Amygdala (tissue), 56 donors: ENCODE data around the gene USP47.
A peak's percentile ranks its signal among the peaks of the same experiment; 100 is the strongest.

ENCODE experiments used
- DNase-seq, 56 donors: peaks; one replicate each; lab custom pipeline; 2025; lab: John Stamatoyannopoulos, UW

Gene USP47

GRCh38 chr11:11841723-11842420, at the start of gene USP47:
USP47 (plus strand) TSS chr11:11841972; CDS start chr11:11842186, 214 bp downstream.
- DNase-seq = peak in 54 of 56 donors; percentile 22 to 95 (median 80)

DNA sequence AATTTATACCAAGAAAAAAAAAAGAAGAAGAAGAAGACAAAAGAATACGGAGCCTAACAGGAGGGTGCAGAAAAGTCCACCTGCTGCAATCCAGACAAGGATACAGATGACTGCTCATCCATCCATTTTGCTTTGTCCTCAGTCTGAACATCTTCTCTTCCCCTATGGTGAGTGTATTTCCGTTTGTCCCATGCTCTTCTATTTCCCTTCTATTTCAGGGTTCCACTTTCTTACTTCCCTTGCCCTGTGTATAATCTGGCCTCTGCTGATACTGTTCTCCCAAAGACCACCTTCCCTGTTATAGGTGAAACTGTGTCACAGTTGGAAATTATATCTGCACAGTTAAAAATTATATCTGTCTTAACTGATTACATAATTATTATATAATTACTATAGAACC, 48.7 kb upstream of the USP47 start:
- DNase-seq = no peak

GRCh38 chr11:11798586-11799438, 43.0 kb upstream of the USP47 start:
- peak in 49 of 56 donors; percentile 6 to 92 (median 57) for DNase-seq

DNA sequence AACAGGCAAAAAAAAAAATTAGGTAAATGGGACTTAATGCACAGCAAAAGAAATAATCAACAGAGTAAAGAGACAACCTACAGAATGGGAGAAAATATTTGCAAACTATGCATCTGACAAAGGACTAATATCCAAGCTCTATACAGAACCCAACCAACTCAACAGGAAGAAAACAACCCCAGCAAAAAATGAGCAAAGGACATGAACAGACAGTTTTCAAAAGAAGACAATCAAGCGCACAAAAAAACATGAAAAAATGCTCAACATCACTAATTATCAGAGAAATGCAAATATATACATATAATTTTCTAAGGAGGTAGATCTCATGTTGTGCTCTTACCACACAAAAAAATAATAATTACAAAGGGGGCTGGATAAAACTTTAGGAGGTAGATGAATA, 36.5 kb upstream of the USP47 start:
- DNase-seq = no peak

DNA sequence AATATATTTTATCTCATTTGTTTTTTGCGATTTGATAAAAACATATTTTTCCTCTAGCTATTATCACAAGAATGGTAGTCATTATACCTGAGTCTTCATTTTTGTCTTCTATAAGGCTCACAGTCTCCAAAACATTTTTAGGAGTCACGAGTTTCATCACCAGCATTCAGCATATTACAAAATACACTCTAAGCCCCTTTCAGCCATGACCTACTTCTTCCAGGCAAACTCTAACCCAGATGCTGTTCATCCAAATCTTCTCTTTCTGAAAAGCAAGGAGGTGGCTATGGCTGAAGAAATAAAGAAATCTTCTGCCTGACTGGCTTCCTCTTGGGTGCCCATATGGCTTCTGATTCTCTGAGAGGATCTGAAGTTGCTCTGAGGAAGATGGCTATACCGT, 35.7 kb upstream of the USP47 start:
- peak in 4 of 56 donors; percentile 2 to 37 (median 16) for DNase-seq

GRCh38 chr11:11806586-11806985, 35.2 kb upstream of the USP47 start:
- peak in 7 of 56 donors; percentile 12 to 53 (median 28) for DNase-seq

GRCh38 chr11:11807811-11808782, 33.7 kb upstream of the USP47 start:
- peak in 6 of 56 donors; percentile 3 to 19 (median 14) for DNase-seq

DNA sequence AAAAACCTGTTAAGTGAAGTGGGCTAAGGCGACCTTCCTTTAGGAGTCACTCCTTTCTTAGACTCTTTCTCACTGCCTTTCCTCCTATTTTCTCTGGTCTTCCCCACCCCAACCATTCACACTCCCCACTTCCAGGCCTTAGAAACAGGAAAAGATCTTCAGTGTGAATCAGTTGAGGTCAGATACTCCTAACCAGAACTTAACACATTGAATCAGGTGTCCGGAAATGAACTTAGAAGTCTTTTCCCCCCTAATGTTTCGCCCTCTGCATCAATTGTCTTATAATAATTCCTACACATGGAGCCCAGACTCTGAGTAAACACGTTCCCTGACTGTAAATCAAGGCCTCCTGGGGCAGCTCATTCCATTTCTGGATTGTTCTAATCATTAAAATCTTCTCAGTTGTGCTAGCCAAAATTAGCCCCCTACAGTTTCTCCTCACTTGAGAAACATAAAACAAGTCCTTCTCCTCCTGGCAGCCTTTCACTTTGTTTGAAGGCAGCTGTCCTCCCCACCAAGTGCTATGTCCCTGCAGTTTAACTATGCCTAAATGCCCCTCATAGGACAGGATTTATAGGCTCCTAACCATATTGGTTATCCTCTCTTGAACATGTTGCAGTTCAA, 32.7 kb upstream of the USP47 start:
- no peak for DNase-seq

- DNase-seq = peak in 1 of 56 donors; percentile 3
These were observed 30.7 kb upstream of the USP47 start for GRCh38 chr11:11810764-11811726.

GRCh38 chr11:11813288-11813962, 28.3 kb upstream of the USP47 start:
- DNase-seq = no peak

DNA sequence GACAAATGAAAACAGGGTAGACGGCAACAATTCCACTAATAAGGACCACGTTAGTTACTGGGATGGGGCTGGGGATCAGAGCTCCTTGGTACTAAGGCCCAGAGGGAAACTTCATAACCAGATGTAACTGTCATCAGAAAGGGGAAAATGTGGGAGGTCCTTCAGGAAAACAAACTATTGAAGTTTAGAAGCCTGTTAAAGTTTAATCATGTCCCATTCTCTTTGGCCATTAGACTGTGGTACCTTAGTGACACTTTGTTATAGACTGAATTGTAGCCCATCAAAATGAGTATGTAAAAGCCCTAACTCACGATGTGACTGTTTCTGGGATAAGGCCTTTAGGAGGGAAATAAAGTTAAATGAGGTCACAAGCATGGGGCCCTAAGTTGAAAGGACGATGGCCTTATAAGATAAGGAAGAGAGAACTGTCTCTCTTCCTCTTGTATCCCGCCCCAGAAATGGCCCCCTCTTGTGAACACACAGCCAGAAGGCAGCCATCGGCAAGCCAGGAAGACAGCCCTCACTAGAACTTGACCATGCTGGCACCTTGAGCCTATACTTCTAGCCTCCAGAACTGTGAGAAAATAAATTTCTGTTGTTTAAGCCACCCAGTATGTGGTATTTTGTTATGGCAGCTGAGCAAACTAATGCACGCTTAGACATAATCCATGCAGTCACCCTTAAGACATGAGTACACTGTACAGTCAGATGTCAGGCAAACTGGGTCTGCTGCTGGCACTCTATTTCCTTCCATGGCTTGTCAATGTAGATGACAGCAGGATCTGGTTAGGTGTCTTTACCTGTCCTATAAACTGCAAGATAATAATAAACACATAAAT, 26.9 kb upstream of the USP47 start:
- no peak for DNase-seq

- no peak for DNase-seq
These were observed 25.1 kb upstream of the USP47 start for GRCh38 chr11:11816511-11817314.

- no peak for DNase-seq
These were observed 23.8 kb upstream of the USP47 start for GRCh38 chr11:11817957-11818356.

GRCh38 chr11:11818529-11819121, 23.1 kb upstream of the USP47 start:
- DNase-seq = no peak

GRCh38 chr11:11821899-11822298, 19.9 kb upstream of the USP47 start:
- DNase-seq = no peak

- DNase-seq = no peak
These were observed 18.8 kb upstream of the USP47 start for GRCh38 chr11:11822946-11823345.
